K562 (cell line): Measurements from ENCODE around the gene KCNJ2. TPM values are rescaled to one million over a fixed set of nuclear protein-coding genes. Genes with fewer than 3 reads are reported as not detected.

Experiments
- CBFA2T2 ChIP-seq: fragments of 450-650 bp; conservative IDR thresholded peaks from 2 replicates; pipeline ENCODE4 v1.6.1; 2017; ENCODE audit warnings: mild to moderate bottlenecking
- CHCHD3 ChIP-seq: fragments of 250-450 bp; sonication (Bioruptor Pico); IDR thresholded peaks from 2 replicates; pipeline ENCODE4 v2.1.2; 2022; ENCODE audit warnings: mild to moderate bottlenecking
- CHD2 ChIP-seq: IDR thresholded peaks from 2 replicates; pipeline ENCODE4 v1.6.1; 2011; ENCODE audit warnings: low read depth, low read length
- DIDO1 ChIP-seq: fragments of 450-650 bp; IDR thresholded peaks from 2 replicates; pipeline ENCODE4 v1.6.1; 2016; ENCODE audit warnings: low read depth, missing biosample characterization, missing genetic modification characterization
- E2F3 ChIP-seq: fragments of 250-450 bp; sonication (Bioruptor Pico); IDR thresholded peaks from 2 replicates; pipeline ENCODE4 v1.4.0; 2020; ENCODE audit warnings: mild to moderate bottlenecking
- ESRRB ChIP-seq: fragments of 250-450 bp; sonication (Bioruptor Pico); IDR thresholded peaks from 2 replicates; pipeline ENCODE4 v1.5.0; 2020; ENCODE audit warnings: mild to moderate bottlenecking, moderate library complexity, borderline replicate concordance
- EWSR1 ChIP-seq: fragments of 450-650 bp; IDR thresholded peaks from 2 replicates; pipeline ENCODE4 v1.6.1; 2018; ENCODE audit warnings: borderline replicate concordance, mild to moderate bottlenecking, low read depth, moderate library complexity; ENCODE audit not compliant: partially characterized antibody
- GABPA ChIP-seq: fragments of 200-800 bp; sonication (Bioruptor generic); conservative IDR thresholded peaks from 2 replicates; pipeline ENCODE4 v1.6.1; 2016; ENCODE audit warnings: low read depth, missing genetic modification characterization, missing compliant biosample characterization
- KLF10 ChIP-seq: fragments of 250-450 bp; sonication (Bioruptor Pico); IDR thresholded peaks from 2 replicates; pipeline ENCODE4 v1.6.1; 2021; ENCODE audit warnings: matching md5 sums
- KLF16 ChIP-seq: IDR thresholded peaks from 2 replicates; pipeline ENCODE4 v1.6.1; 2016; ENCODE audit warnings: antibody characterized with exemption
- MTA3 ChIP-seq: fragments of 450-650 bp; formaldehyde crosslinking; IDR thresholded peaks from 2 replicates; pipeline ENCODE4 v1.6.1; 2017; ENCODE audit warnings: mild to moderate bottlenecking, borderline replicate concordance
- MYC ChIP-seq, 2 experiments: fragments of 250-450 bp in 1 of 2; sonication (Bioruptor Pico) in 1 of 2; IDR thresholded peaks; 2 replicates each; pipeline versions ENCODE4 v1.5.1 to v1.6.1; 2012 to 2021; ENCODE audit warnings: low read depth in 2 of 2, borderline replicate concordance in 1 of 2, improper control_type of control experiment in 1 of 2, low read length in 1 of 2, mild to moderate bottlenecking in 1 of 2, moderate library complexity in 1 of 2
- NEUROD1 ChIP-seq: fragments of 150-350 bp; IDR thresholded peaks from 2 replicates; pipeline ENCODE4 v1.6.1; 2014; ENCODE audit warnings: borderline replicate concordance, low read length, low read depth; ENCODE audit not compliant: partially characterized antibody
- NFIC ChIP-seq: fragments of 450-650 bp; IDR thresholded peaks from 2 replicates; pipeline ENCODE4 v1.6.1; 2017; ENCODE audit warnings: mild to moderate bottlenecking, inconsistent platforms
- POLR2B ChIP-seq: fragments of 450-650 bp; IDR thresholded peaks from 2 replicates; pipeline ENCODE4 v1.6.1; 2018; ENCODE audit warnings: low read depth; ENCODE audit not compliant: partially characterized antibody
- SMARCB1 ChIP-seq: IDR thresholded peaks from 2 replicates; pipeline ENCODE4 v1.6.1; 2011; ENCODE audit warnings: improper control_type of control experiment, low read depth; ENCODE audit not compliant: insufficient read length
- TFAM ChIP-seq: fragments of 250-450 bp; sonication (Bioruptor Pico); conservative IDR thresholded peaks from 2 replicates; pipeline ENCODE4 v1.5.0; 2021; ENCODE audit warnings: mild to moderate bottlenecking, moderate library complexity
- XRCC3 ChIP-seq: fragments of 450-650 bp; IDR thresholded peaks from 2 replicates; pipeline ENCODE4 v1.6.1; 2017; ENCODE audit warnings: mild to moderate bottlenecking, moderate library complexity
- ZKSCAN3 ChIP-seq: fragments of 250-450 bp; sonication (Bioruptor Pico); IDR thresholded peaks from 2 replicates; pipeline ENCODE4 v1.4.0; 2020
- ZNF134 ChIP-seq: fragments of 250-450 bp; sonication (Bioruptor Pico); conservative IDR thresholded peaks from 2 replicates; pipeline ENCODE4 v1.4.0; 2020
- ZNF354B ChIP-seq: fragments of 250-450 bp; sonication (Bioruptor Pico); IDR thresholded peaks from 2 replicates; pipeline ENCODE4 v1.4.0; 2020
- ZNF444 ChIP-seq: fragments of 250-450 bp; sonication (Bioruptor Pico); IDR thresholded peaks from 2 replicates; pipeline ENCODE4 v1.4.0; 2020; ENCODE audit warnings: mild to moderate bottlenecking, moderate library complexity
- ZNF445 ChIP-seq: fragments of 250-450 bp; sonication (Bioruptor Pico); IDR thresholded peaks from 2 replicates; pipeline ENCODE4 v1.4.0; 2020; ENCODE audit warnings: low read depth, mild to moderate bottlenecking, moderate library complexity
- ZNF583 ChIP-seq: fragments of 250-450 bp; sonication (Bioruptor Pico); IDR thresholded peaks from 2 replicates; pipeline ENCODE4 v1.4.0; 2020
- ZNF586 ChIP-seq: fragments of 450-650 bp; formaldehyde crosslinking; conservative IDR thresholded peaks from 2 replicates; pipeline ENCODE4 v1.4.0; 2020; ENCODE audit warnings: mild to moderate bottlenecking, moderate library complexity
- ZNF717 ChIP-seq: fragments of 250-450 bp; sonication (Bioruptor Pico); IDR thresholded peaks from 2 replicates; pipeline ENCODE4 v1.5.0; 2021
- polyA plus RNA-seq, 8 experiments: library from polyadenylated mRNA; depleted of rRNA in 4 of 8; stranded (reverse) in 5 of 8; unstranded in 3 of 8; fragments of >200 nt; fragmentation: Nextera tagmentation in 2 of 8; fragmentation: Illumina TruSeq in 1 of 8; extraction: Ambion mirVana in 2 of 8; extraction: Trizol in 1 of 8; gene quantifications; 2 replicates each; pipeline versions ENCODE4 v1.2.1 to v1.2.3, GENCODE V29; 2011 to 2014; ENCODE audit warnings: inconsistent platforms in 1 of 8, missing spikeins in 1 of 8
- total RNA-seq, 7 experiments: library from RNA; depleted of rRNA in 6 of 7; stranded (reverse); fragments of >200 nt in 6 of 7; fragmentation: Illumina TruSeq in 2 of 7; extraction: Trizol in 2 of 7; gene quantifications; 2 replicates each; pipeline versions ENCODE4 v1.2.1 to v1.2.3, GENCODE V29; 2011 to 2021; ENCODE audit warnings: low replicate concordance in 1 of 7
- TF ChIP-seq, protein P1 (sequence below), 2 experiments: fragments of 450-650 bp; IDR thresholded peaks; 2 replicates each; pipeline ENCODE4 v1.6.1; 2016
- TF ChIP-seq, protein P2 (sequence below): IDR thresholded peaks from 2 replicates; pipeline ENCODE4 v1.6.1; 2016; ENCODE audit warnings: missing genetic modification characterization, missing compliant biosample characterization
- TF ChIP-seq, protein P3 (sequence below): sonication (generic); formaldehyde crosslinking; IDR thresholded peaks from 2 replicates; pipeline ENCODE4 v1.9.0; 2022; ENCODE audit warnings: mild to moderate bottlenecking, missing genetic modification reagents
- TF ChIP-seq, protein P4 (sequence below): sonication (generic); formaldehyde crosslinking; IDR thresholded peaks from 2 replicates; pipeline ENCODE4 v1.8.0; 2022; ENCODE audit warnings: mild to moderate bottlenecking, missing genetic modification reagents

Gene KCNJ2
- total and polyA plus RNA-seq, 9 of the 15 experiments (the other 6 are each of a cell fraction or from before 2014, with no cell fraction given): not detected

DNA sequence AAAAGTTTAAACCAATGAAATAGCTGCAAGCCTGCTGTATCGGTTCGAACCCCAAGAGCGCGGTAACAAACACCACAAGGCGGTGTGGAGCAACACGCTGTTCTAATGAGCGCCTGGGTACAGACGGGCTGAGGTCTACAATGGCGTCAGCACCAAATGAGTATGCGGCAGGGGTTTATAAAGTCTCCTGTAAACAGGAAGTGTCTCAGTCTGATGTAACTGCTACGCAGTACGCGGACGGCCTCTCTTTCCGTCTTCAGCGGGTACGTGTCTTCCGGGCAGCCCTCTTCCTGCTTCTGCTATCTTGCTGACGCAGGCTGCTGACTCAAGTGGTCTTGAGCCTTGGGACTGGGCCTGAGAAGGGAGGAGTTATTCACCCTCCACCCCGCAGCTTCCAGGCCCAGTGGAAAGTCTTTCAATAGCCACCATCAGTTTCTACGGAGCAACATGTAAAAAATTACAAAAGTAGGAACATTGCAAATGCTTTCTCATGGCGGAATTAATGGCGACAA is 40.5 kb upstream of the KCNJ2 start (continued):
- TF ChIP-seq SMARCB1: no peak
- peak; percentile 55 for TF ChIP-seq MYC (IDR thresholded peaks at IDR 0.05; ENCODE audit: low read depth, low read length)
- no peak for TF ChIP-seq MYC (CRISPR knock-in tag; IDR thresholded peaks at IDR 0.05; ENCODE audit: borderline replicate concordance, low read depth)
- no peak for TF ChIP-seq CHCHD3 (CRISPR knock-in tag)
- TF ChIP-seq CHD2: no peak
- no peak for TF ChIP-seq XRCC3
- TF ChIP-seq TFAM (CRISPR knock-in tag): no peak
- no peak for TF ChIP-seq ESRRB (CRISPR knock-in tag)
- TF ChIP-seq ZNF586 (CRISPR knock-in tag): no peak
- no peak for TF ChIP-seq ZNF717
- no peak for TF ChIP-seq CBFA2T2
- no peak for TF ChIP-seq KLF10 (CRISPR knock-in tag)
- TF ChIP-seq ZNF354B (CRISPR knock-in tag): no peak
- TF ChIP-seq POLR2B: peak; percentile 94
- TF ChIP-seq ZNF444 (CRISPR knock-in tag): no peak
- peak; percentile 28 for TF ChIP-seq NFIC
- no peak for TF ChIP-seq ZNF134 (CRISPR knock-in tag)
- no peak for TF ChIP-seq NEUROD1
- TF ChIP-seq EWSR1: no peak
- no peak for TF ChIP-seq ZNF445 (CRISPR knock-in tag)
- TF ChIP-seq ZKSCAN3 (CRISPR knock-in tag): no peak
- TF ChIP-seq E2F3: no peak
- TF ChIP-seq, protein P1, sequence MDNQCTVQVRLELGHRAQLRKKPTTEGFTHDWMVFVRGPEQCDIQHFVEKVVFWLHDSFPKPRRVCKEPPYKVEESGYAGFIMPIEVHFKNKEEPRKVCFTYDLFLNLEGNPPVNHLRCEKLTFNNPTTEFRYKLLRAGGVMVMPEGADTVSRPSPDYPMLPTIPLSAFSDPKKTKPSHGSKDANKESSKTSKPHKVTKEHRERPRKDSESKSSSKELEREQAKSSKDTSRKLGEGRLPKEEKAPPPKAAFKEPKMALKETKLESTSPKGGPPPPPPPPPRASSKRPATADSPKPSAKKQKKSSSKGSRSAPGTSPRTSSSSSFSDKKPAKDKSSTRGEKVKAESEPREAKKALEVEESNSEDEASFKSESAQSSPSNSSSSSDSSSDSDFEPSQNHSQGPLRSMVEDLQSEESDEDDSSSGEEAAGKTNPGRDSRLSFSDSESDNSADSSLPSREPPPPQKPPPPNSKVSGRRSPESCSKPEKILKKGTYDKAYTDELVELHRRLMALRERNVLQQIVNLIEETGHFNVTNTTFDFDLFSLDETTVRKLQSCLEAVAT (IDR thresholded peaks at IDR 0.05): peak in 1 of 2 experiments; percentile 51; a peak in 1 of 4 replicates
- no peak for TF ChIP-seq ZNF583 (CRISPR knock-in tag)
- TF ChIP-seq, protein P2, sequence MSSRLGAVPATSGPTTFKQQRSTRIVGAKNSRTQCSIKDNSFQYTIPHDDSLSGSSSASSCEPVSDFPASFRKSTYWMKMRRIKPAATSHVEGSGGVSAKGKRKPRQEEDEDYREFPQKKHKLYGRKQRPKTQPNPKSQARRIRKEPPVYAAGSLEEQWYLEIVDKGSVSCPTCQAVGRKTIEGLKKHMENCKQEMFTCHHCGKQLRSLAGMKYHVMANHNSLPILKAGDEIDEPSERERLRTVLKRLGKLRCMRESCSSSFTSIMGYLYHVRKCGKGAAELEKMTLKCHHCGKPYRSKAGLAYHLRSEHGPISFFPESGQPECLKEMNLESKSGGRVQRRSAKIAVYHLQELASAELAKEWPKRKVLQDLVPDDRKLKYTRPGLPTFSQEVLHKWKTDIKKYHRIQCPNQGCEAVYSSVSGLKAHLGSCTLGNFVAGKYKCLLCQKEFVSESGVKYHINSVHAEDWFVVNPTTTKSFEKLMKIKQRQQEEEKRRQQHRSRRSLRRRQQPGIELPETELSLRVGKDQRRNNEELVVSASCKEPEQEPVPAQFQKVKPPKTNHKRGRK (tag): no peak
- TF ChIP-seq GABPA (tag): peak; percentile 96
- TF ChIP-seq, protein P3, sequence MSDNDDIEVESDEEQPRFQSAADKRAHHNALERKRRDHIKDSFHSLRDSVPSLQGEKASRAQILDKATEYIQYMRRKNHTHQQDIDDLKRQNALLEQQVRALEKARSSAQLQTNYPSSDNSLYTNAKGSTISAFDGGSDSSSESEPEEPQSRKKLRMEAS: 0 out of 2 replicates have a peak, but pooled peaks have one; percentile 22
- TF ChIP-seq, protein P4, sequence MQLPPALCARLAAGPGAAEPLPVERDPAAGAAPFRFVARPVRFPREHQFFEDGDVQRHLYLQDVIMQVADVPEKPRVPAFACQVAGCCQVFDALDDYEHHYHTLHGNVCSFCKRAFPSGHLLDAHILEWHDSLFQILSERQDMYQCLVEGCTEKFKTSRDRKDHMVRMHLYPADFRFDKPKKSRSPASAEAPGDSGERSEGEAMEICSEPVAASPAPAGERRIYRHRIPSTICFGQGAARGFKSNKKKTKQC (CRISPR knock-in tag): no peak
- TF ChIP-seq DIDO1 (tag): no peak
- TF ChIP-seq KLF16: no peak
- TF ChIP-seq MTA3: peak; percentile 98
